Psoas muscle (tissue), 8 donors: ENCODE measurements around the gene MSH3. TPM values are rescaled to one million over a fixed set of nuclear protein-coding genes. Genes with fewer than 3 reads are reported as not detected.
A peak's percentile ranks its signal among the peaks of the same experiment; 100 is the strongest.

Source experiments
- ATAC-seq, 4 donors: fragments of 200-7000 bp; cut with Tn5 transposase; one replicate each; pipeline ENCODE4 v1.9.1; 2020; ENCODE audit warnings: moderate library complexity in 3 of 4, mild to moderate bottlenecking in 2 of 4
- DNase-seq, 2 donors: peaks; one replicate each; pipeline ENCODE4 v3.0.0-alpha.2; 2020
- H3K27ac ChIP-seq: fragments of 200-600 bp; one replicate; pipeline ENCODE4 v1.8.0; 2022
- H3K27me3 ChIP-seq, 3 donors: fragments of 200-600 bp in 1 of 3; one replicate each; pipeline versions ENCODE4 v1.6.1 to v1.8.0; 2013 to 2022; ENCODE audit warnings: low read length in 2 of 3, mild to moderate bottlenecking in 2 of 3, moderate library complexity in 1 of 3; ENCODE audit not compliant: insufficient read depth in 3 of 3
- H3K36me3 ChIP-seq, 2 donors: fragments of 200-600 bp in 1 of 2; one replicate each; pipeline versions ENCODE4 v1.6.1 to v1.8.0; 2013 to 2022; ENCODE audit warnings: low read depth in 1 of 2, mild to moderate bottlenecking in 1 of 2, moderate library complexity in 1 of 2; ENCODE audit not compliant: insufficient read depth in 1 of 2
- H3K4me1 ChIP-seq: fragments of 200-600 bp; one replicate; pipeline ENCODE4 v1.8.0; 2022
- H3K4me3 ChIP-seq: fragments of 200-600 bp; one replicate; pipeline ENCODE4 v1.8.0; 2022; ENCODE audit warnings: mild to moderate bottlenecking
- H3K9me3 ChIP-seq: fragments of 200-600 bp; one replicate; pipeline ENCODE4 v1.8.0; 2022
- WGBS, 3 donors: extraction: QIAGEN DNeasy Blood & Tissue Kit; methylation state at CpG; one replicate each; pipeline versions ENCODE4 v1.1.6 to v1.1.7; 2013; 5-methylcytosine and 5-hydroxymethylcytosine counted together
- intact Hi-C, 2 donors: fragments of 100-400 bp; cut with DNase I; formaldehyde crosslinking; loops; one replicate each; pipeline versions ENCODE4 v1.11.0 to v1.14.2; 2022
- polyA plus RNA-seq, 3 donors: library from polyadenylated mRNA; stranded (reverse); fragments of 200-250 nt; gene quantifications; one replicate each; pipeline ENCODE4 v1.2.3, GENCODE V29; 2013
- total RNA-seq, 4 donors: library from RNA; stranded (reverse); fragmentation: NEBNext Ultra II Directional in 2 of 4; extraction: Animal tissue kit (Norgen Biotek cat#: 25700) in 2 of 4; gene quantifications; one replicate each; pipeline versions ENCODE4 v1.2.1 to v1.2.4, GENCODE V29; 2021 to 2023
- TF ChIP-seq, protein P1 (sequence below): fragments of 200-600 bp; IDR thresholded peaks from one replicate; pipeline ENCODE4 v1.8.0; 2022; ENCODE audit warnings: antibody characterized with exemption
- donor health status: healthy with polysubstance abuse.
- donor health status: DM: no; HTN: no; CAD: no; lungs with moderate emphysema.
- donor health status: Bipolar disorder and iron deficiency.
- donor health status: healthy.
- donor health status: DM: yes; HTN: yes; CAD: no.
- donor health status: DM: no; HTN: no; CAD: no.
- donor health status: DM: no; HTN: no; CAD: no.
- donor health status: DM: yes; HTN: yes; CAD: no.

The MSH3 gene
- total and polyA plus RNA-seq, 7 donors, result 2.8 to 12.6 (median 5.8) TPM

DNA sequence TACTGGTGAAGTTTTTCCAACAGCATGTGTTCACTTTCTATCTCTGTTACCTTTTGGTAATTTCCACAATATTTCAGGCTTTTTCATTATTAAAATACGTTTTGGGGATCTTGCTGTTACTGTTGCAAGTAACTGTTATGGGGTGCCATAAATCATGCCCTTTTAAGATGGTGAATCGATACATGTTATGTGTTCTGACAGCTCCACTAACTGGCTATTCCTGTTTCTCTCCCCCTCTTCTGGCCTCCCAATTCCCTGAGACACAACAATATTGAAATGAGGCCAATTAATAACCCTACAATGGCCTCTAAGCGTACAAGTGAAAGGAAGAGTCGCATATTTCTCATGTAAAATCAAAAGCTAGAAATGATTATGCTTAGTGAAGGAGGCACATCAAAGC lies 13.1 kb upstream of the MSH3 start:
- Histone ChIP-seq H3K36me3 (peaks cover 0 to 72% of the 10 kb centered on the region in 2 donors), H3K9me3 (no peaks in the 10 kb centered on the region), H3K4me3 (no peak overlapping the region), H3K4me1 (no peaks in the 10 kb centered on the region), H3K27me3 (no peaks in the 10 kb centered on the region), H3K27ac (no peak overlapping the region)
- intact Hi-C loops, result no loop called here
- TF ChIP-seq, protein P1, sequence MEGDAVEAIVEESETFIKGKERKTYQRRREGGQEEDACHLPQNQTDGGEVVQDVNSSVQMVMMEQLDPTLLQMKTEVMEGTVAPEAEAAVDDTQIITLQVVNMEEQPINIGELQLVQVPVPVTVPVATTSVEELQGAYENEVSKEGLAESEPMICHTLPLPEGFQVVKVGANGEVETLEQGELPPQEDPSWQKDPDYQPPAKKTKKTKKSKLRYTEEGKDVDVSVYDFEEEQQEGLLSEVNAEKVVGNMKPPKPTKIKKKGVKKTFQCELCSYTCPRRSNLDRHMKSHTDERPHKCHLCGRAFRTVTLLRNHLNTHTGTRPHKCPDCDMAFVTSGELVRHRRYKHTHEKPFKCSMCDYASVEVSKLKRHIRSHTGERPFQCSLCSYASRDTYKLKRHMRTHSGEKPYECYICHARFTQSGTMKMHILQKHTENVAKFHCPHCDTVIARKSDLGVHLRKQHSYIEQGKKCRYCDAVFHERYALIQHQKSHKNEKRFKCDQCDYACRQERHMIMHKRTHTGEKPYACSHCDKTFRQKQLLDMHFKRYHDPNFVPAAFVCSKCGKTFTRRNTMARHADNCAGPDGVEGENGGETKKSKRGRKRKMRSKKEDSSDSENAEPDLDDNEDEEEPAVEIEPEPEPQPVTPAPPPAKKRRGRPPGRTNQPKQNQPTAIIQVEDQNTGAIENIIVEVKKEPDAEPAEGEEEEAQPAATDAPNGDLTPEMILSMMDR, result no peak
- ATAC-seq, result no peak
- 88 to 92% (median 89%) methylated on average over 4 of the region's 4 CpGs for WGBS, 3 donors
- no peak for DNase-seq

DNA sequence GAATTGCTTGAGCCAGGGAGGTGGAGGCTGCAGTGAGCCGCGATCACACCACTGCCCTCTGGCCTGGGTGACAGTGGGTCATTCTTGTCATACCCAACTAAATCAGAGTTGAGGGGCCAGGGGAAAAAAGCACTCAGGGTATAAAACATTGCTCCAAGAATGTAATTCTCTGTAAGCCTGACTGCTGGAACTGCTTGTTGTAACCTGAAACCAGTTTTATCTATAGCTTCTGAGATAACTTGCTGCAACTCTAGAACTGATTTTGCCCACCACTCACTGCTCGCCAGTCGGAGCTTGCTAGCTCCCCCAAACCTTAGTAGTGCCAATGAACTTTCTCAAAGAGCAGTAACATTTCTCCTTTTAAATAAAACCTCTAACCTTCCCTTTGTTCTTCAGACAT lies 9.6 kb upstream of the MSH3 start:
- Histone ChIP-seq H3K36me3 (peaks cover 0 to 80% of the 10 kb centered on the region in 2 donors), H3K27ac (no peak overlapping the region), H3K4me1 (no peaks in the 10 kb centered on the region), H3K4me3 (no peak overlapping the region), H3K9me3 (no peaks in the 10 kb centered on the region), H3K27me3 (no peaks in the 10 kb centered on the region)
- WGBS, 3 donors, result 79 to 89% (median 84%) methylated on average over 4 of the region's 4 CpGs
- TF ChIP-seq, protein P1, result no peak
- intact Hi-C loops, result no loop called here
- DNase-seq (no peak), ATAC-seq (no peak)

DNA sequence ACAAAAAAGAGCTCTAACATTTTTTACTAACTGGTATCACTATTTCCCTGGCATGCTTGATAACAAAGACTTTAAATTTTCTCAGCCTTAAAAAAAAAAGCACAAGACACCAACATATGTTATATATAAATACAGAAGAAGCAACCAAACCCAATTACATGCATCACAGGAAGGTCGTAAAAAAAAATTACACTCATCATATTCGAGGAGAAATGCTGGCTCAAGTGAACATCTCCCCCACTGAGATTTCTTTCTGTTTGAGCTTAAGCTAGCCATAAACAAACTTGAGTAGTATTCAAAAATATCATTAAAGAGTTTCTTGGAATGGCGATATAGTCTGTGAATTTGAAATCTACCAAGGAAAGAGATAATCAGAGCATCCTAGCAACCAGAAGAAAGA lies 7.5 kb upstream of the MSH3 start:
- Histone ChIP-seq H3K4me1 (no peaks in the 10 kb centered on the region), H3K9me3 (no peaks in the 10 kb centered on the region), H3K36me3 (peaks cover 0 to 62% of the 10 kb centered on the region in 2 donors), H3K4me3 (no peak overlapping the region), H3K27me3 (no peaks in the 10 kb centered on the region), H3K27ac (no peak overlapping the region)
- DNase-seq (no peak), ATAC-seq (no peak)
- WGBS, 3 donors, result 79 to 82% (median 79%) methylated on average over 3 of the region's 3 CpGs
- intact Hi-C loops, result no loop called here
- TF ChIP-seq, protein P1, result no peak

DNA sequence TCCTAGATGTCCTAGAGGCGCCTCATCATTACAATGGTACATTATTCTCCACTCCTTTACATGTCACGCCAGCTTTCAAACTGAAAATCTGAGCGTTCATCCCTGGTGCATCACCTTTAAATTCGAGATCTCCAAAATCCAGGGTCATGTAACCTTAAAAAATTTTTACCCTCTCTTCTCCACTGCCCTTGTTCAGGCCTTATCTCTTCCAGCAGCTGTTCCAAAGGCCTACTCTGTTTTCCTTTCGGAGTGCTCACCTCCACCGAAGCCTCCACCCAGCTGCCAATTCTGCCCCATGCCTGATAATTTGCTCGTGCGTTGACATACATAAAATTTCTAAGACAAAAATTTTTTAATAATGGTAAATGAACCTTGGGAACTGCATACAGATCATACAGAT lies 950 bp upstream of the MSH3 start:
- peak overlapping the region; percentile 96 for H3K4me3 ChIP-seq
- intact Hi-C loops, result no loop called here

DNA sequence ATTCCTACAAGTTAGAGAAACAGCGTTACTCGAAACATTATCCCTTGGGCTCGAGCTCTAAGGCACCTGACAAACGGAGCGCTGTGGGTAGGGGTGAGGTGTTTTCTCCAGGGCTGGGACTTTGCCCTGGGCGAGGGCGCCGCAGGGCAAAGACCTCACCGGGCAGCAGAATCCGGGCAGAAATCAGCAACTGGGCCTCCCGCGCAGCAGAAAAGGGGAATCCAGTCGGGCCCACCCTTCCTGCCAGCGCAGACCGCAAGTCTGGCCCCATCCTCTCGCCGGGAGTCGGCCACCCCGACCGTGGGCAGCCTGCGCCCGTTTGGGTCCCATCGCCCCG lies 430 bp upstream of the MSH3 start:
- ATAC-seq, result no peak
- no peak overlapping the region for H3K27ac ChIP-seq
- WGBS, 3 donors, result 0 to 1% (median 1%) methylated on average over 17 to 24 of the region's 24 CpGs

More for the DNA sequence above, 950 bp upstream of the MSH3 start:
- Histone ChIP-seq H3K36me3 (peaks cover 0 to 33% of the 10 kb centered on the region in 2 donors), H3K4me1 (peaks cover 11% of the 10 kb centered on the region), H3K27ac (no peak overlapping the region), H3K27me3 (no peaks in the 10 kb centered on the region), H3K9me3 (no peaks in the 10 kb centered on the region)
- TF ChIP-seq, protein P1, result no peak
- 35 to 41% (median 41%) methylated on average over 8 of the region's 8 CpGs for WGBS, 3 donors
- DNase-seq, result no peak
- ATAC-seq, result no peak

More for the DNA sequence above, 430 bp upstream of the MSH3 start:
- intact Hi-C loops, result no loop called here
- Histone ChIP-seq H3K4me3 (peak overlapping the region; percentile 96), H3K4me1 (peaks cover 11% of the 10 kb centered on the region), H3K36me3 (peaks cover 0 to 33% of the 10 kb centered on the region in 2 donors), H3K27me3 (no peaks in the 10 kb centered on the region), H3K9me3 (no peaks in the 10 kb centered on the region)
- TF ChIP-seq, protein P1, result no peak
- peak in 1 of 2 donors; percentile 53 for DNase-seq
